GM20431 (cell line): Measurements from ENCODE around the gene GNAO1.

Experiments used
- in situ Hi-C: fragments of 300-500 bp; cut with MseI, MboI; formaldehyde crosslinking; loops from one replicate; pipeline ENCODE4 v1.15.0; 2020; ENCODE audit warnings: low sequenced_read_pairs; ENCODE audit not compliant: unreplicated experiment

The GNAO1 gene

DNA sequence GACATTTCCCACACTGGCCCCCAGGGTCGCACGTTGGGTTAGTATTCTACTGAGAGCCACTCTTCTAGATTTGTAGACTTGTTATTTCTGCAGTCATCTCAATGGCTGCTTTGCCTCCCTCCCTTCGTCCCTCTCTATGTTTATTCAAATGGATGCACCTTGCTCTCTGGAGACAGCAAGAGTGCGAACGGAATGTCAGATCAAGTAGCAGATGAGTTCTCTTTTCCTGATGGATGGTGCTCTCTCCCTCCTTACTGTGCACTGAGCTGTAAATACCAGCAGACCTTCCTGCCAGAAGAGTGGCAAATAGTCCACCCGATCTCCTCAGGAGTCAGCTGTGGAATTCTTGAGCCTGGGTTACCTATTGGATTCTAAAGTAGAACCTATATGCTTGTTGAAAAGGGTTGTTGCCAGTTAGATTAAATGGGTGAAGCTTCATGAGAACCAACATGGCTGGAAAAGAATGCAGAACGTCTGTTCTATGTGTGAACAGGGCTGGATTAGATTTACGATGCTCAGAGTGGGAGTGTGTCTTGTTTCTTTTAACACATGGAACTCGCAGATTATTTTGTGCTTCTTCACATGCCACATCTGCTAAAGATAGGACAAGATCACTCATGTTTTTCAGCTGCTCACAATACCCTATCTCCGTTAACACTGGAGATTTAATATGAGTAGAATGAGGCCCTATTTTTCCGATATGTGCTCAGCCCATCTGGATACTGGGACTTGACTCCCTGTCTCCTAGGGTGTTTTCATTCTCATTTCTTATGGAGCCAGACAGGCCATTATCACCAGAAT lies 6.1 kb downstream of the GNAO1 start:
- in situ Hi-C loops = no loop called here

DNA sequence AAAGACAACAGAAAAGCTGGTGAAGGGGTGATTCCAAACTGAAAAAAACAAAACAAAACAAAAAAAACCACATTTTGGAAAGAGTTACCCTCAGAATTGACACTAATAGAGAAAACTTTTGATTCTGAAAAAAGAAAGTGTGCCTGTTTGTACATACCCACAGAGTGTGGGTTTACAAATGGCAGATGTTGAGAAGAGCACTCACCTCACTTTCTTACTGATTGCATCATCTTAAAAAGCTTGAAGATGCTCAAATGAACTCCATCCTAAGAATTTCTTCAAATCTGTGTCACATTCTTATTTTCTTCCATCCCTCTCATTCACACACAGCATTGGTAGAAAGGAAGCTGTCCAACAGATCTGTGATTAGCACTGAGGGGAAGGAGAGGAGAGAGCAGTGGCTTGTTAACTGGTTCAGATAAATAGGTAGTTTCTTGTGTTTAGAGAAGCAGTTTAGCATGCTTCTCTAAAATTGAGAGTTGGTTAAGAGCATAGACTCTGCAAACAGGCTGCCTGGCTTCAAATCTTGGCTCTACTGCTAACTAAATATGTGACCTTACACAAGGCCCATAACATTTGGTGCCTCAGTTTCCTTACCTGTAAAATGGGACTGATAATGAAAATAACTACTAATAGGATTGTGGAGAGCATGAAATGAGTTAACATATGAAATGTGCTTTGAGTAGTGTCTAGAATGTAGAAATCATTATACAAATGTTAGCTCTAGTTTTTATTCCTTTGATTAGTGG lies 6.9 kb downstream of the GNAO1 start:
- in situ Hi-C loops = no loop called here

DNA sequence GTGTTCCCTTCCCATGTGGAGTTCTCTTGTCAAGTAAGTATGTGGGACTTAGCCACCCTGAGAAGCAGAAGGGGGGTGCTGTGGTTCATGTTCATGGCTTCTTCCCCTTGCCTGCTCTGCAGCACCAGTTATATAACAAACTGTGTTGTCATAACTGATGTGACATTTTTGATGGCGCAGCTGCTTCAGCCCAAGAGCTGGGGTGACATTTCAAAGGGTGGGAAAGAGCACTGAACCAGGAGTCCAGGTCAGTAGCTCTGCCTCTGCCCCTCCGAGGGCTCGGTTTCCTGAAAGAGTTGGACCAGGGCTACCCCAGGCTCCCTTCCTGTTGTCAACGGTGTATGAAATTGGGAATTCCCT lies 7.4 kb downstream of the GNAO1 start:
- in situ Hi-C loops = no loop called here

DNA sequence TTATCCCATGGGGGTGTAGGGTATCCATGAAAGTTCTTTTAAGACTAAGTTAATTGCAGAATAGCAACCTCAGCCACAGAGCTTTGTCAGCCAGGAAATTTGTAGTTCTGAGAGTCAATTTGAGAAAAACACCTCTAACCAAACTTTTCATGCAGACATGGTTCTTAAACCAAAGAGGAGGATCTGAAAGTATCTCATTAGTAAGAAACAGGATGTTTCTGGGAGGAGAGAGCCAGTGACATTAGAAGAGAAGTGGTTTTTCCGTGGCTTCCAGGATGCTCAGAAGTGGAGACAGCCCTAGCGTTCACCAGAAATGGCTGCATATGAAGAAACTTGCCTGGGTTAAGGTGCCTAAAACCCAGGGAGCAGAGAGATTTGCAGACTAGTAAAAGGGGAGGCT lies 7.9 kb downstream of the GNAO1 start:
- in situ Hi-C loops = no loop called here

DNA sequence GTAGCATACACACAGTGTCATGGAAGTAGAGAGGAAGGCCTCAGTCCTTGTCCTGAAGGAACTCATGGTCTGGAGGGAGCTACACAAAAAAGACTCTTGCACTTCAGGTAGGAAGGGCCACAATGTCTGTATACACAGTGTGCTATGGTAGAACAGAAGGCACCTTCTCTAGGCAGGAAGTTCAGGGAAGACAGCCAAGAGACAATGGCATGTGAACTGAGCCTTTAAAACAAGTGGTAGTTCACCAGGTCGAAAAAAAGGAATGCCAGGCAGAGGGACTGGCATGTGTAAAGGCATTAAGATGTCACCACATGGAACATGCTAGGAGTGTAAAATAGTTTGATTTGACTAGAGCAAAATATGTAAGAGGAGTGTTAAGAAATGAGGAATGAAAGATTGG lies 9.7 kb downstream of the GNAO1 start:
- in situ Hi-C loops = no loop called here

DNA sequence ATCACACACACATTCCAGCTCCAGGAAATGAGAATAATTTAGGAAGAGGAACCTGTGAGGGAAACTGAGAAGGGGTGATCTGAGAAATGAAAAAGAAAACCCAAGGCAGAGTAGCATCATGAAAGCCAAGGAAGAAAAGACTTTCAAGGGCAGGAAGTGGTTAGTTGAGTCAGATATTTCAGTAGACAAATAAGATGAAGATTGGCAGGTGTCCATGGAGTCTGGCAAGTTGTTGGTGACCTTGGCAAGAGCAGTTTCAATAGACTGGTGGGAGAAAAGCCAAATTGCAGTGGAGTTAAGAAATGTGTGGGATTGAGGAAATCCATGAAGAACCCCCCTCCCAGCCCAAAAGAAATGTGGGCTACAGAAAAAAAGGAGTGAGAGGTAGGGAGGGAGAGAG lies 10.7 kb downstream of the GNAO1 start:
- in situ Hi-C loops = no loop called here

DNA sequence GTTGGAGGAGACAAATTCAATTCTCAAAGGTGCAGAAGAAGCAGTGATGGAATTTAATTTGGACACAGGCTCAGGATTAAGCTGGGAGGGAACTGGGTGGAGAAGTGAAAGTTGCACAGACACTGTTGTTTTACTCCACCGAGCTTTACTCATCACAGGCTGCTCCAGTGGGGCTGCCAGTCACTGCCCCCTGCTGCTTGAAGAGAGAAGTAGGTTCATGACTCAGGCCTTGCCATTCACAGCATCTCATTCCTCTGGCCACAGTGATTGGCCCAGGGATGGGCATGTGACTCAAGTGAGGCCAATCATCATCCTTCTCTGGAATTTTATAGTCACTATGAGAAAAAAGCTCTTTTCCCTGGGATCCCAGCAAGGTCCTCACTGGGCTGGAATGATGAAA lies 11.8 kb downstream of the GNAO1 start:
- in situ Hi-C loops = no loop called here

DNA sequence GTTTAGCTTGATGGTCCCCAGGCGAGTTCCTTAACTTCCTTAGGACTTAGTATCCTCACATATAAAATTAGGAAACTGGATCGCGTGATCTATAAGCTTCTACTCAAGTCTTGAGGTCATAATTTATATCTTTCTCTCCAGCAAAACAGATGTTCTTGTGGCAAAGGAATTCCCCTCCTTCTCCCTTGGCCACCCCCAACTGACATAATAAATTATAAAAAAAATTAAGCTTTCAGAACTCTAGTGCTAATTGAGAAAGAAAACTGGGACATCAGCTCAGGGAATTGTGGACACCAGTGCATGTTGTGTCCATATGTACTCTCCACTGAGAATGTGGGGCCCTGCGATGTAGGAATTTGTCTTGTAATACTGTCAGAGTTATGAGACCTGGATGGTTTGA lies 13.5 kb downstream of the GNAO1 start:
- in situ Hi-C loops = no loop called here

DNA sequence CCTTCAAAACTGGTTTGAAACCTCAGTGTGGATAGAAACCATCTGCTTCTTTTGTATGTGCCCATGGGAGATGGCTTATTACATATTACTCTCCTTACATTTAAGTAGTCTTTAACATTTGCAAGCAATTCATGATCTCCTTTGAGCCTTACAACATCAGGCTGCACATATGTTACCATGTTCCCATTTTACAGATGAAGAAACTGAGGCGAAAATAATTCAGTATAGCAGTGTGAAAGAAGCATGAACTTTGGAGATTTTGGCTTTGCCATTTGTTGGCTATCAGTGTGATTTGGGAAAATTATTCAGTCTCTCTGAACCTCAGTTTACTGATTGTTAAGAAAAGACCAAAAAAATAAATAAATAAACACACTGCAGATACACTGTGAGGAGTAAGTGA lies 15.7 kb downstream of the GNAO1 start:
- in situ Hi-C loops = no loop called here

DNA sequence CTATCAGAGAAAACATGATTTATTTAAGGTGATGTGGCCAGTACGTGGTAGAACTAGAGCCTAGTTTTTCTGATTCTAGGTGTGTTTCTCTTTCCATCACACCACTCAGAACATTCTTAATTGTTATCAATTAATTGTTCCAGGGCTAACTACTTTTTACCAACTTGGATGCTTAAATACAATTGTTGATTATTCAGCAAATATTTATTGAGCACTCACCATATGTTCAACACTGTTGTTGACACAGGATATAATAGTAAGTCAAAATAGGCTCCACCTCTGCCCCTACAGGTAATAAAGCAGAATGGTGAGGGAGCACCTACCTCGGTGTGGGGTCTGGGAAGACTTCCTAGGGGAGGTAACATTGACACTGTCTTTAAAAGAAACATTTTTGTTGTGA lies 16.1 kb downstream of the GNAO1 start:
- in situ Hi-C loops = no loop called here

DNA sequence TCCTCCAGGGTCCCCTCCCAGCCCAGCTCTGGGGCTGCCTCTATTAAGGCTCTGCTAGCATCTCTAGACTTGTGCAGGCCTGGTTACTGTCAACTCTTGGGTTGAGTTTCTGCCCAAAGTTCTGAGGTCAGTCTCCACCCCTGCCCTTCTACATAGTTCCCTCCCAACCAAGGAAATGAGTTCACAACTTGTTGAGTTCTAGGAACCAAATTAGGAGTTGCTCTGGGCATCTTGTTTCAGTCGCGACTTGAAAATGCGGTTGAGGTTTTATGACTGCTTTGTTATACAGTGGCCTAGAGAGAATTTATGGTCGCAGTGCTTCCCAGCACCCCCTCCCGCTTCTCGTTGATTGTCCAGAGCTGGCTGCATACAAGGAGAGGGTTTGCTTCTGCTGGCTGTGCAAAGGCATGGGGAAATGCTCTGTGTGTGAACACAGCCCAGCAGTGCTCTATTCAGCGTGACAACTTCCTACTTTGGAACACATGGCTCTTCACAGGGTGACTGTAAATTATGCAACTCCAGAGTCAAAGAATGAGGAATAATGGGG lies 20.2 kb downstream of the GNAO1 start:
- in situ Hi-C loops = no loop called here

DNA sequence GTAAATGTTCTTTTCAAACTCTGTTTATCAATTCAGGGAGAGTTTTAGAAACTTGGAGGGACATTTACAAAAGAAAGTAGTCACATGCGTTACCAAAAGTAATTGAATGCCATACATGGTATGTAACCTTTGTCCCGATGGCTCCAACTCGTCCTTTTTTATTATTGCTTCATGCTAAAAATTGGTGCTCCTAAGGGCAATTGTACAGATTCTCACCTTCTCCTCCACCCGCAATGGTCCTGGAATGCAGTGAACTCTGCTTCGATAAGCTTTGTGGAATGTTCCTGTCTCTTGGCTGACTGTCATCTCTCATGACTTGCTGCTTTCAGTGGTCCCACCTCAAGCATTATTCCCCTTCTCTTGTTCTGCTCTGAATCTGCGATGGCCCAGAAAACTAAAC lies 20.9 kb downstream of the GNAO1 start:
- in situ Hi-C loops = no loop called here

DNA sequence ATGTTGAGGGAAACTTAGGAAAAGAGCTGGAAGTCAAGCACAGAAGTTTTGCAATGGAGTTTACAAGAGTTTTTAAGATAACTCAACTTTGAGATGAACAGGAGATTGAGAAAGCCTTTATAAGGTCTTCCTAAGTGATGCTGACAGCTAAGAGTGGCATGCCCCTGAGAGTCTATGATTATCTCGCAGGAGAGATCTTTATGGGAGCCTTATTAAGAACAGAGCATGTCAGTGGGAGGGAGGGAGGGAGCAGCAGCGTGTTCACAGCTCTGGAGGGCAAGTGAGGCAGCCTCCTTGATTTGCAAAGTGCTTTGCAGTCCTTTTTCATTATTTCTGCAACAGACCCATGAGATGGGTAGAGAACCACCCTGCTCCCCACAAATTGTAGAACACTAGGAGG lies 30.7 kb downstream of the GNAO1 start:
- in situ Hi-C loops = no loop called here

DNA sequence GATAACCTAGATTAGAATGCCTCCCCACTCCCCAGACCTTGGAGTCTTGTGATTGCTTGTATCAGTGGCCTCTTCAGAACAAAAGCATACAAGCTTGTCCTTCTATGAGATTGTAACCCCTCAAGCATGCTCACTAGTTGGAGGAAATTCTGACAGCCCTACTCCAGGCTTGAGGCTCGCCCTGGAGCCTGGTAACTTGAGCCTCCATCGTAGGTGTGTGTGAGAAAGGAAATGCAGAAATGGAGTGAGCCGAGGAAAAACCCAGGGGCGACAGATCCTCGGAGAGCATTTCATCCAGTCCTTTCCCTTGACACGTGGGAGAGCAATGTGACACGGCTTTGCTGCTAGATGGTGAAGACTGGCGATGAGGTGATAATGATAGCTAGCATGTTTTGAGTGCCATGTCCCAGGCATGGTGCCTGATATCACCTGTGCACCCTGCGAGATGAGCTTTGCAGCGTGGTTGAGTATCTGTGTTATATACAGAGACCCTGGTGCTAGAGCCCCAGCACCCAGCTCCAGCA lies 31.2 kb downstream of the GNAO1 start:
- in situ Hi-C loops = no loop called here

DNA sequence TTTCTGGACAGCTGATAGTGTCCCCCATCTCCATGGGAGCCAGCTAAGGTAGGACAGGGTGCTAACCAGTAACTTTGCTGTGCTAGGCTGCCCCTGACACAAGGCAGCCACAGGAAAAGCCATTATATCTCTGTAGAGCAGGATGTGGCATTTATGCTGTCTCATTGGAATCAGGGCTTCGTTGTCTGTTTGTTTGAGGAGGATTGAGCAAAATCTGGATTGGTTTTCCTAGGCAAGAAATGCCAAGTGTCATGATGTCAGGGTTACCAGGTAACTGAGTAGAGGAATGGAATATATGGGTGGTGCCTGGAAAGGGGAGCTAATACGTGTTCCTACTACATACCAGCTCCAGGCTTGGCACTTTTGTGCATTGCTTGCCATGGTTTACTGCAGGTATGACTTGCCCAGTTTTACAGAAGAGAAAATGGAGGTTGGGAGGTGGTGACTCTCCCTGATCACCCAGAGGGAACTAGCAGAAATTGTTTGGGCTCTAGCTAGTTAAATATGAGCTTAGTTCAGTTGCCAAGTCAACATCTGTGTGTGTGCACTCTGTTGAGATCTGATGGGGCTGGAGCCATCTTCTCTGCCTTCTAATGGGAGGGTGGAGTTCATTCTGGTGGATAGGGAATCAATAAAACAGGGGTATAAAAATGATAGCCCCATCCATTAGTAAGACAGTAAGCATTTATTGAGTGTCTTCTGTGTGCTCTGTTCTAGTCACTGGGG lies 33.9 kb downstream of the GNAO1 start:
- in situ Hi-C loops = no loop called here

DNA sequence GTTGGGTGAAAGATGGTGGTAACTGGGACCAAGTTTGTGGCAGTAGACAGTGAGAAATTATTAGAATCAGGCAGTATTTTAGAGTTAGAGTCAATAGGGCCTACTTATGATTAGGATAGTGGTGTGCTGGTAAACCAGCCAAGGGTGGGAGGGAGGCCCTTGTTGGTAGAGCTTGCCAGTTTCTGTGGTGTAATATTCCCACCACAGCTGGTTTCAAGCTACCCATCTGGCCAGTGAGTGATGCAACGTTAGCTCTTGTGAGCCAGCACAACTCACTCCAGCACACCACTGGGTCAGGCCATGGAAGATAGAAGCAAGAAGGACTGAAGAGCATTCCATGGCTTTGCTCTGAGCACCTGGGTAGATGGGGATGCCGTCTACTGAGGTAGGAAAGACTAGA lies 34.9 kb downstream of the GNAO1 start:
- in situ Hi-C loops = no loop called here

DNA sequence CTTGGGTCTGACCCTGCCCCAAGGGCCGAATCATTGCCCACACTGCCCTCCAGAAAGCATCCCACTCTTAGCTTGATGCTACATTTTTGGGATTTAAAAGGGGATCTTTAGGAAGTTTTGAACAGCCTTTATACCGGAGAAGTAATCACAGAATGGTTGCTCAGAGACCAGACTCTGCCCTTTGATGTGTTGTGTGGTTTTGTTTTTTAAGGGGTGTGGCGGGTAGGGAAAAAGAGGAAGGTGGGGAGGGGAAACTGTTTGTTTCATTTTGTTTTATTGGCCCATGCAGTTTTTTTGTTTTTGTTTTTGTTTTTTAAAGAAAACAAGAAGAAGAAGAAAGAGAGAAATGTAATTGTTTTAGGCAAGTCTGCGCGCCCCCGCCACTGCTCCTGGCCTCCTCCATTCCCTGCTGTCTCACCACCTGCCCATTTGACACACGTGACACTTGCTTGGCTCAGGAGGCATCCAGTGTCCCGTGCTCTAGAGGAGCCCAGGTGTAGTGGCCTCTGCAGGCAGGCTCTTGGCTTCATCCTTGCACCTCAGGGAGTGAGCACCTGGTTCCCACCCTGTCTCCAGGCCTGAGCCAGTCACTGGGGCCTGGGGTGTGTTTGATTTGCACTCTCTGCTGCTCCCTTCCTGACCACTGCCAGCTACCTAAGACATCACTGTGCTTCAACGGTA lies 35.7 kb downstream of the GNAO1 start:
- in situ Hi-C loops = no loop called here

DNA sequence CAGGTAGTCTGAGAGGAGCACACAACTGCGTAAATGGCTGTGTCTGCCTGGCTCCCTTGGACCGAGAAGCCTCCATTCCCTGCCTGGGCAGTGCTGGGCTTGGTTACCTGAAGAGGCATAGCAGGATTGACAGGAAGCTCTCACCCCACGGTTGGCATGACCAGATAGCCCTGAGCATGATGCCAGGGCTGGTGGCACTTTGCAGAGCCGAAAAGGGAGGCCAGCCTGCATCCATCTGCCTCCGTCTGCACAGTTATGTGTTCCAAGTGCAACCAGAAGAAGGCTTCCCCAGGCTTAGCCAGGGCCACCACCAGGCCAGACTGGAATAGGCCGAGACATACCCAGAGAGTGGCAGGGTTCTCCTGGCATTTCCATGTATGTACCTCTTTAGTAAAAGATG lies 36.6 kb downstream of the GNAO1 start:
- in situ Hi-C loops = no loop called here

DNA sequence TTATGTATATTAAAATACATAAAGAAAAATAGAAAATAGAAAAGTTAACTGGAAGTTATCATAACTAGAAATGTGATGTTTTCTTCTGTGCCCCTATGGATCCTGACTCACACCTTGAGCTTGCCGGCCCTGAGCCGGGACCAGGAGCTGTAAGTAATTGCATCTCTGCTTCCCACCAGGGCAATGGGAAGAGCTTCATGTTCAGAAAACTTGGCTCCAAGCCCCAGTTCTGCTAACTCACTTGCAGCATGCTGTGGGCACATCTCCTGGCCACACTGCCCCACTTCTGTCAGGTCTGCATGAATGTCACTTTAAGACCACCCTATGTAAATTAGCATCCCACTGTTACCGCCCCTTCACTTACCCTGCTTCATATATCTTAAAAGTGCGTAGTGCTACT lies 37.2 kb downstream of the GNAO1 start:
- in situ Hi-C loops = no loop called here
